Measurements from ENCODE around the gene ZFAND3. TPM values are rescaled to one million over a fixed set of nuclear protein-coding genes. Genes with fewer than 3 reads are reported as not detected.

The ZFAND3 gene
- polyA plus RNA-seq, 1 of the 3 experiments (the other 2 are of a cell fraction): 16.7 TPM

- H3K27me3 ChIP-seq (ENCODE audit: insufficient read depth): no peaks in the 10 kb centered on the region
- TF ChIP-seq USF2 (IDR thresholded peaks at IDR 0.05; ENCODE audit: borderline replicate concordance, low read depth, low read length) (no peak), TCF12 (IDR thresholded peaks at IDR 0.05) (no peak), MEF2A (IDR thresholded peaks at IDR 0.05; ENCODE audit: borderline replicate concordance, low read depth) (no peak), RAD21 (IDR thresholded peaks at IDR 0.05; ENCODE audit: low read length) (no peak), RCOR1 (IDR thresholded peaks at IDR 0.05; ENCODE audit: low read length) (no peak), FOSL2 (IDR thresholded peaks at IDR 0.05; ENCODE audit: borderline replicate concordance, low read depth) (no peak), REST (IDR thresholded peaks at IDR 0.05; ENCODE audit: low read depth, low read length) (no peak), SMC3 (IDR thresholded peaks at IDR 0.05; ENCODE audit: low read depth, low read length) (no peak), MAX (IDR thresholded peaks at IDR 0.05; ENCODE audit: low read depth) (no peak), FOXJ3 (CRISPR knock-in tag; IDR thresholded peaks at IDR 0.05) (no peak), POLR2AphosphoS5 (IDR thresholded peaks at IDR 0.05; ENCODE audit: low read depth, low read length) (no peak), USF1 (IDR thresholded peaks at IDR 0.05; ENCODE audit: borderline replicate concordance, low read depth) (no peak), JUND (IDR thresholded peaks at IDR 0.05) (no peak), EZH2phosphoT487 (IDR thresholded peaks at IDR 0.05; ENCODE audit: borderline replicate concordance, low read depth) (no peak), YY1 (IDR thresholded peaks at IDR 0.05; ENCODE audit: low read depth) (no peak), EP300 (IDR thresholded peaks at IDR 0.05; ENCODE audit: borderline replicate concordance in 1 of 2, low read depth in 1 of 2, low read length in 1 of 2) (no peak), GABPA (IDR thresholded peaks at IDR 0.05; ENCODE audit: low read depth) (no peak), TEAD4 (IDR thresholded peaks at IDR 0.05; ENCODE audit: borderline replicate concordance, insufficient read depth) (no peak)
- ChIA-PET POLR2A (interaction anchor here (0.6 kb wide), 1 partner anchor 263 kb away, joined by 6 read pairs; no protein-coding TSS in a partner anchor), CTCF (no interaction called here)
- peaks cover 71% of the 10 kb centered on the region for H4K20me1 ChIP-seq (ENCODE audit: insufficient read depth)
- H2AFZ ChIP-seq (ENCODE audit: low read depth): no peak overlapping the region
- H3K4me3 ChIP-seq (ENCODE audit: low read depth in 2 of 2, low read length in 1 of 2): no peak overlapping the region
- no peak for DNase-seq
- peak overlapping the region in 1 of 2 experiments; percentile 16; a peak in 1 of 4 replicates for H3K27ac ChIP-seq (ENCODE audit: low read depth in 2 of 2, low read length in 1 of 2)
- H3F3A ChIP-seq (replicated peaks; ENCODE audit: insufficient read depth): no peaks in the 10 kb centered on the region
- 95% methylated on average over 1 of the region's 1 CpG for WGBS (ENCODE audit: low lambda C conversion rate)
- no peak overlapping the region for H3K9ac ChIP-seq
- H3K79me2 ChIP-seq (ENCODE audit: insufficient read depth): peaks cover 81% of the 10 kb centered on the region
- H3K4me2 ChIP-seq: no peak overlapping the region
- H3K9me3 ChIP-seq: no peaks in the 10 kb centered on the region
- no peaks in the 10 kb centered on the region for H3K9me2 ChIP-seq
- H3K36me3 ChIP-seq (replicated peaks in 1 of 2; ENCODE audit: control insufficient read depth in 1 of 2, insufficient read depth in 2 of 2, low read length in 1 of 2): no peaks in the 10 kb centered on the region
- no peaks in the 10 kb centered on the region; a peak in 1 of 4 replicates for H3K4me1 ChIP-seq (ENCODE audit: control insufficient read depth in 1 of 2, insufficient read depth in 2 of 2, low read depth in 1 of 2, low read length in 1 of 2)
These were observed 181.9 kb downstream of the ZFAND3 start for GRCh38 chr6:38001386-38001785.

All from SK-N-SH (cell line).